Prostate gland (tissue), 2 donors: Measurements from ENCODE around the gene ZFAND3. TPM values are rescaled to one million over a fixed set of nuclear protein-coding genes. Genes with fewer than 3 reads are reported as not detected.

ENCODE experiments used
- DNase-seq: peaks from one replicate; pipeline ENCODE4 v3.0.0-alpha.2; 2019; ENCODE audit warnings: low spot score
- H3K27ac ChIP-seq, 2 donors: fragments of 200-600 bp; sonication (generic); 2 replicates each; pipeline ENCODE4 v1.5.1; 2017 to 2019
- H3K27me3 ChIP-seq: fragments of 200-600 bp; sonication (generic); replicated peaks from 2 replicates; pipeline ENCODE4 v1.5.1; 2019; ENCODE audit not compliant: insufficient read depth
- H3K36me3 ChIP-seq, 2 donors: fragments of 200-600 bp; sonication (generic); 1 replicate in 1 of 2; 2 replicates in 1 of 2; pipeline versions ENCODE4 v1.5.1 to v1.8.1; 2017 to 2019
- H3K4me1 ChIP-seq: fragments of 200-600 bp; sonication (generic); replicated peaks from 2 replicates; pipeline ENCODE4 v1.5.1; 2019
- H3K4me3 ChIP-seq, 2 donors: fragments of 200-600 bp; sonication (generic); 2 replicates each; pipeline ENCODE4 v1.5.1; 2017 to 2019
- H3K9me3 ChIP-seq: fragments of 200-600 bp; sonication (generic); 2 replicates; pipeline ENCODE4 v1.5.1; 2017
- POLR2A ChIP-seq: fragments of 450-650 bp; IDR thresholded peaks from one replicate; pipeline ENCODE4 v1.6.1; 2016; ENCODE audit warnings: antibody characterized with exemption, mild to moderate bottlenecking
- POLR2AphosphoS5 ChIP-seq: sonication (generic); formaldehyde crosslinking; IDR thresholded peaks from one replicate; pipeline ENCODE4 v1.6.1; 2017; ENCODE audit warnings: antibody characterized with exemption
- WGBS: methylation state at CpG from one replicate; pipeline ENCODE4 v1.1.5; 2018; 5-methylcytosine and 5-hydroxymethylcytosine counted together
- intact Hi-C: fragments of 100-400 bp; cut with DNase I; formaldehyde crosslinking; loops from one replicate; pipeline ENCODE4 v1.14.2; 2022
- total RNA-seq, 2 donors: library from RNA; depleted of rRNA; stranded (reverse); fragments of >200 nt; gene quantifications; one replicate each; pipeline ENCODE4 v1.1.0, GENCODE V29; 2016
- TF ChIP-seq, protein P1 (sequence below), 4 experiments: fragments of 200-600 bp in 2 of 4; fragments of 450-650 bp in 2 of 4; sonication (generic) in 2 of 4; IDR thresholded peaks; 1 replicate in 3 of 4; 2 replicates in 1 of 4; pipeline ENCODE4 v1.5.1; 2016 to 2019; ENCODE audit warnings: antibody characterized with exemption in 4 of 4, mild to moderate bottlenecking in 2 of 4, moderate library complexity in 2 of 4

Gene ZFAND3
- total RNA-seq, 2 donors from 2014 or later: 43.5 to 89.1 TPM

DNA sequence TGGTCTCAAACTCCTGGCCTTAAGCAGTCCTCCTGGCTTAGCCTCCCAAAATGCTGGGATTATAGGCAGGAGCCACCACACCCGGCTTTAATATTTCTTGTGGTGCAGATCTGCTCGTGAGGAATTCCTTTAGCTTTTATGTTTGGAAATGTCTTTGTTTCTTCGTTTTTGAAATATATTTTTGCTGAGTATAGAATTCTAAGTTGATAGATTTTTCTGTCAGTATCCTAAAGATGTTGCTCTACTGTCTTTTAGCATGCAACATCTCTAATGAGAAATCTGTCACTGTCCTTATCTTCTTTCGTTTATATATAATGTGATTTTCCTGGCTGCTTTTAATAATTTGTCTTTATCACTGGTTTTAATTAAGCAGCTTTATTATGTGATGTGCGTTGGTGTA is 75.1 kb downstream of the ZFAND3 start:
- H3K4me1 ChIP-seq: peaks cover 3% of the 10 kb centered on the region
- intact Hi-C loops: no loop called here
- H3K27ac ChIP-seq: no peak overlapping the region
- H3K9me3 ChIP-seq: no peaks in the 10 kb centered on the region
- WGBS: 97% methylated on average over 5 of the region's 5 CpGs
- TF ChIP-seq POLR2AphosphoS5: no peak
- TF ChIP-seq POLR2A: no peak
- no peak for DNase-seq
- no peaks in the 10 kb centered on the region for H3K27me3 ChIP-seq
- H3K4me3 ChIP-seq: no peak overlapping the region
- no peaks in the 10 kb centered on the region for H3K36me3 ChIP-seq

DNA sequence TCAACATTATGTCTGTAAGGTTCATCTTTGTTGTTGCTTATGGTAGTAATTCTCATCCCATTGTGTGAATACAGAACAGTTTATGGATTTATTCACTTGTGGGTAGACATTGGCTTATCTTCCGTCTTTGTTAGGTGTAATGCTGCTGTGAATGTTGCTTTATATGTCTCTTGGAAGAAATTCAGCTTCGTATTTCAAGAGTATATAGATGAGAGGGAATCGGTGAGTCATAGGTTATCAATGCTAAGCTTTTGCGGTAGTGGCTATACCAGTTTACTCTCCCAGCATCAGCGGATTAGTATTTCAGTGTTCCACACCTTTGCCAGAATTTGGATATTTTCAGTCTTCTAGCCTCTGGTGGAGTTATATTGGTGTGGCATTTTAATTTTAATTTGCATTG is 77.8 kb downstream of the ZFAND3 start:
- intact Hi-C loops: no loop called here
- DNase-seq: no peak
- H3K4me3 ChIP-seq: no peak overlapping the region
- 78% methylated on average over 5 of the region's 5 CpGs for WGBS
- H3K4me1 ChIP-seq: no peaks in the 10 kb centered on the region
- H3K27ac ChIP-seq: no peak overlapping the region
- no peaks in the 10 kb centered on the region for H3K27me3 ChIP-seq
- no peaks in the 10 kb centered on the region for H3K9me3 ChIP-seq
- no peaks in the 10 kb centered on the region for H3K36me3 ChIP-seq
- TF ChIP-seq, protein P1, sequence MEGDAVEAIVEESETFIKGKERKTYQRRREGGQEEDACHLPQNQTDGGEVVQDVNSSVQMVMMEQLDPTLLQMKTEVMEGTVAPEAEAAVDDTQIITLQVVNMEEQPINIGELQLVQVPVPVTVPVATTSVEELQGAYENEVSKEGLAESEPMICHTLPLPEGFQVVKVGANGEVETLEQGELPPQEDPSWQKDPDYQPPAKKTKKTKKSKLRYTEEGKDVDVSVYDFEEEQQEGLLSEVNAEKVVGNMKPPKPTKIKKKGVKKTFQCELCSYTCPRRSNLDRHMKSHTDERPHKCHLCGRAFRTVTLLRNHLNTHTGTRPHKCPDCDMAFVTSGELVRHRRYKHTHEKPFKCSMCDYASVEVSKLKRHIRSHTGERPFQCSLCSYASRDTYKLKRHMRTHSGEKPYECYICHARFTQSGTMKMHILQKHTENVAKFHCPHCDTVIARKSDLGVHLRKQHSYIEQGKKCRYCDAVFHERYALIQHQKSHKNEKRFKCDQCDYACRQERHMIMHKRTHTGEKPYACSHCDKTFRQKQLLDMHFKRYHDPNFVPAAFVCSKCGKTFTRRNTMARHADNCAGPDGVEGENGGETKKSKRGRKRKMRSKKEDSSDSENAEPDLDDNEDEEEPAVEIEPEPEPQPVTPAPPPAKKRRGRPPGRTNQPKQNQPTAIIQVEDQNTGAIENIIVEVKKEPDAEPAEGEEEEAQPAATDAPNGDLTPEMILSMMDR (IDR thresholded peaks at IDR 0.05): no peak
- TF ChIP-seq POLR2A (no peak), POLR2AphosphoS5 (no peak)

DNA sequence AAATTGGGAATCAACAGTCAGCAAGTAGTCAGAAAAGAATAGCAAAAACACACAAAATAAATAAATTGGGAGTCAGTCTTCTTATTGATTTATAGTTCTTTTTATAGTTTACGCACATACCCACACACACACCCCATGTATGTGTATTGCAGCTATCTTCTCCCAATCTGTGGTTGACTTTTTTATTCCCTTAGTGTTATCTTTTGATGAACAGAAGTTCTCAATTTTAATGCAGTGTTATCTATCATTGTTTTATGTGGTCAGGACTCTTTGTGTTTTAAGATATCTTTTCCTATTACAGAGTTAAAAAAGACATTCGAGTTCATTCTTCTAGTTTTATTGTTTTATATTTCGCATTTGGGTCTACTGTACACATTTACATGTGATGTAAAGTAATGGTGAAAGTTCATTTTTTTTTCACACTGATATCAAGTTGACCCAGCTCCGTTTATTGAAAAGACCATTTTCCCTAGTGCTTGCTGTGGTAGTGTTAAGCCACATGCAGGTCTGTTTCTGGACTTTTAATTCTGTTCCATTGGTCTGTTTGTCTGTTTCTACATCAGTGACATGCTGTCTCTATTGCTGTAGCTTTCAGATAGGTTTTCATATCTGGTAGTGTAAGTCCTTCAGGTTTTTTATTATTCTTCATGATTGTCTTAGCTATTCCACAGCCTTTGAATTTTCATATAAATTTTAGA is 78.4 kb downstream of the ZFAND3 start:
- intact Hi-C loops: no loop called here
- no peaks in the 10 kb centered on the region for H3K9me3 ChIP-seq
- TF ChIP-seq POLR2A (no peak), POLR2AphosphoS5 (no peak)
- TF ChIP-seq, protein P1 (IDR thresholded peaks at IDR 0.05): no peak
- no peaks in the 10 kb centered on the region for H3K27me3 ChIP-seq
- 70% methylated on average over 4 of the region's 4 CpGs for WGBS
- H3K27ac ChIP-seq: no peak overlapping the region
- no peaks in the 10 kb centered on the region for H3K4me1 ChIP-seq
- H3K36me3 ChIP-seq: no peaks in the 10 kb centered on the region
- no peak overlapping the region for H3K4me3 ChIP-seq
- DNase-seq: no peak

DNA sequence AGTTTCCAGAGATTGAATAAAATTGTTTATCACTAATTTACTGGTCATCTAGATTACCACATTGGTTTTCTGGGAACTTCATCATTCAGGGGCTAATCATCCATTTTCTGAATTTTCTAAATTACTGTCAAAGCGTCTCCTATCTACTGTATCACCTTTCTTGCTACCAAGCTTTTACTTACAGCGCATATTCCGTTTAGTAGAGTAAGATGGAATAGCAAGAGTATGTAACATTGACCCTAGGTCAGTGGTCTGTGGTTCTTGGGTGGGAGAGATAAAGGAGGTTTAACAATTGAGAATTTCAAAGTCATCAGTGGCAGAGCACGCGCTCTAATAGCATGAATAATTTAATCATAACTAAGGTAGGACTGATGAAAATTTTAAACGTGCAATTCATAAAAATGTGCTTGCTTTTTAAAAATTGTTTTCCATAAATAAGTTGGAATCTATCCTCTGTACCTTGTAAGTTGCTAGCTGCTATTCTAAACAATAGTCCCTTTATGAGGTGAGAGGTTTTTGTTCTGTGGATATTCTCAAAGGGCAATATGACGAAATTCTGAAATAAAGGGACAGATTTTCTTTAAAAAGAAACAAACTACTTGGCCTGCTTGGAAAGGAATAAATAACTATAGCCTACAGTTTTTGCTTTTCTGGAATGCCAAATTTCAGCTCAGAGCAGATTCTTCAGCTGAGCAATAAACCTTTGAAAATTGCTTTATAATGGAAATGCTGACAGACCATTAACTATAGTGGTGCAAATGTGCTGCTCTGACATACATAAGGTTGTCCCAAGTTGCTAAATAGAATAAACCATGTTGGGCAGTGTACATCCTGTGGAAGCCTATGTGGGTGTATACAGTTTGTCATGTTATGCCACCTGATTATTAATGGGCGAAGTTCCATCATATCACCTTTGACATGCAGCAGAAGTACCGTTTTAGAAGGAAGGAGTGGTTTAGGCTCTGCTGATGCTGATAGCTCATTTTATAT is 84.1 kb downstream of the ZFAND3 start:
- Histone ChIP-seq H3K27ac (no peak overlapping the region), H3K4me1 (no peaks in the 10 kb centered on the region), H3K9me3 (no peaks in the 10 kb centered on the region), H3K36me3 (no peaks in the 10 kb centered on the region), H3K27me3 (no peaks in the 10 kb centered on the region), H3K4me3 (no peak overlapping the region)
- WGBS: 82% methylated on average over 9 of the region's 9 CpGs
- TF ChIP-seq POLR2AphosphoS5 (no peak), POLR2A (no peak)
- TF ChIP-seq, protein P1 (IDR thresholded peaks at IDR 0.05): no peak
- DNase-seq: no peak
- intact Hi-C loops: no loop called here

DNA sequence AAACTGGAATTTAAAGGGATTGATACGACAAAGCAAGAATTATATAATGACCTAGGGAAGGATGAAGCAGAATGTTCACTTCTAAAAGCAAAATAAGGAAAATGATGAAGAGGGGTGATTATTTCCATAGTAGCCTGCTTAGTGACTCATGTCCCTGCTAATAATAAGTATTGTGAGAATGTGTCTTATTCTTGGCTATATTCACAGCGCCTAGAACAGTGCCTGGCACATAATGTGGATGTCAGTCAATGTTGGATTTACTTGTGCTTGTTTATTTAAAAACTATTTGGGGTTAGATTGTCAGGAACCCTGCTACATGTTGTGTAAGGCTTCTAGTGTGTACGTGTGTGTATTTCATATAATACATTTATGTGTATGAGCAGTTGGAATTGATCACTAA is 85.1 kb downstream of the ZFAND3 start:
- no peak for DNase-seq
- intact Hi-C loops: no loop called here
- H3K27ac ChIP-seq: no peak overlapping the region
- H3K27me3 ChIP-seq: no peaks in the 10 kb centered on the region
- no peak overlapping the region for H3K4me3 ChIP-seq
- no peaks in the 10 kb centered on the region for H3K4me1 ChIP-seq
- WGBS: 87% methylated on average over 3 of the region's 3 CpGs
- no peaks in the 10 kb centered on the region for H3K36me3 ChIP-seq
- no peaks in the 10 kb centered on the region for H3K9me3 ChIP-seq
- TF ChIP-seq, protein P1 (IDR thresholded peaks at IDR 0.05): no peak
- no peak for TF ChIP-seq POLR2A
- TF ChIP-seq POLR2AphosphoS5: no peak
